DMS 273 (cell line): Measurements from ENCODE around the gene RTN1.
A peak's percentile ranks its signal among the peaks of the same experiment; 100 is the strongest.

ENCODE experiments used
- DNase-seq: peaks from one replicate; lab custom pipeline; 2025; ENCODE audit not compliant: unreplicated experiment; lab: John Stamatoyannopoulos, UW

The RTN1 gene

DNA sequence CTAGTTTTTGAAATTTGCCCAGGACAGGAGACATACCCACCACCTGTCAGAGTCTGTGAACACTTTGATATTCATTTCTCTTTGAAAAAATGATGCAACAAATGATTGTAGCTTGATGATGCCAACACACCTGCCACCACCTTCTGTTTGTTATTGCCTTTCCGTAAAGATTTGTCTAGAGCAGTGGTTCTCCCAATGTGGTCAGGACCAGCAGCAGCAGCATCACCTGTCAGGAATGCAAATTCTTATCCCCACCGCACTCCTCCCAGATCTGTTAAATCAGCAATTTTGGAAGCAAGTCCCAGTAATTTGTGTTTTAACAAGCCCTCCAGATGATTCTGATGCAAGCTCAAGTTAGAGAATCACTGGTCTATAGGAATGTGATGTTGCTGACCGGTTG, 303.9 kb downstream of the RTN1 start:
- DNase-seq: peak; percentile 66

DNA sequence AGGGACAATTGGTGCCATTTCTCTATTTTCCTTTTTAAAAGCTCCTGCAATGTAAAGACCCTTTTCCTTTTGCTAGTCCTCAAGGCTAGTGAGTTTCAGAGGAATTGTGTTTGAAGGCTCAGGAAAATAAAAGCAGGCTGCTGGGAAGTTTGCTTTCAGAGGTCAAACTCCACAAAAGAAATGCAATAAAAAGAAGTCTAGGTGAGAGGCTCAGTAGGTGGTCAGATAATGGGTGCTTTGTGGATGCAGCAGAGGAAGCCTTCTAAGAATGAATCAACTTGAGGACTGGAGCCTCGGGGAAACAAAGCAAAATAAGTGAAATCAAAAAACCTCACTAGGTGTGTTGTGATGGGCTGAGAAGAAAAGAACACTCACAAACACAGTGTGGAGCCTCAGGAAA, 304.3 kb downstream of the RTN1 start:
- DNase-seq: no peak

DNA sequence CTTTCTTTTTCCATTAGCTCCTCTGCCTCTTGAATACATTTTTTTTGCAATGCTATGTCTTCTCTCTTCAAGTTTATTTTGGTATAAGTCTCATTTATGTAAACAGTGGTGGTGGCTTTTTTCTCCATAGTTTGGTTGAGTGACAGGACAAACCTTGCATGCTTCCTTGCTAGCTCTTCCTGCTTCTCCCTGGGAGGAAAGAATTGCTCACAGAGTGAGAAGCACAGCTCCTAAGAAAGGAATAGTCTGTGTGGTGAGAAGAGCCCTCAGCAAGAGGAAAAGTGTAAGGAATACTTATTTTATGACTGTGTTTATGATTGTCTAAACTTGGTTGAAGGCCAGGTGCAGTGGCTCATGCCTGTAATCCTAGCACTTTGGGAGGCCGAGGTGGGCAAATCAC, 305.5 kb downstream of the RTN1 start:
- DNase-seq: no peak

DNA sequence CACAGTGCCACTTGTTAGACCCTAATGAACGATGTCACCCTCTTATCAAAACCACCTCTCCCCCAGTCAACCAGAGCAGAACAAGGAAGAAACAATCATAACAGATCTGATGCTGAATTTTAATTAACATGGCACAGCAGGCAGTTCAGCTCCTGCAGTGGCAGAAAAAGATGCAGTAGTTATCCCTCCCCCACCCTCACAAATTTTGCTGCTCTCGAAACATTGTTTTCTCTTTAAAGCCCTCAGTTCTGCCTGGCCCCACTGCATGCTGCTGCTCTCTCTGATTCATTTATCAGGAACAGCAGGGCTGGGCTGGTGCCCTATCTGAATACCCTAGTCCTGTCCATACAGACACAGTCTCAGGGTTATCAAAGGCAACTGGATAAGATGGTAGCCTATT, 306.2 kb downstream of the RTN1 start:
- DNase-seq: peak; percentile 33

DNA sequence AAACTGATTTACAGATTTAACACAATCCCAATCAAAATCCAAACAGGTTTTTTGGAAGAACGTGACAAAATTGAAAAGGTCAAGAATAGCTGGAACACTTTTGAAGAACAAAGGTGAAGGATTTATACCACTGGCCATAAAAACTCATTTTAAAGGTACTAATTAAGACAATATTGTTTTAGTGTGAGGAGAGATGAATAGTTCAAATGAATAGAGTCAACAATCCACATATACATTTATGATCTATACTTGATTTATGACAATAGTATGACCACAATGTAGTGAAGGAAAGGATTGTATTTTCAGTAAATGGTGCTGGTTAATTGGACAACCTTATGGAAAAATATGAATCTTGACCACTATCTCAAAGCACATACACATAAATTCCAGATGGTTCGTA, 323.3 kb downstream of the RTN1 start:
- DNase-seq: no peak
